Mammary epithelial cell (primary cell): ENCODE data around the gene DFFA.

Experiments used
- CTCF ChIP-seq, 2 donors: IDR thresholded peaks in 1 of 2; conservative IDR thresholded peaks in 1 of 2; 2 replicates each; pipeline ENCODE4 v1.5.1; 2011 to 2012; ENCODE audit warnings: inconsistent platforms in 2 of 2, low read length in 2 of 2, mild to moderate bottlenecking in 2 of 2, control low read depth in 1 of 2, low read depth in 1 of 2; ENCODE audit not compliant: insufficient read depth in 1 of 2; ENCODE audit errors: extremely low read depth in 1 of 2
- EZH2 ChIP-seq: IDR thresholded peaks from 2 replicates; pipeline ENCODE4 v1.6.1; 2012; ENCODE audit warnings: low read length, inconsistent platforms, borderline replicate concordance

- TF ChIP-seq CTCF (conservative IDR thresholded peaks at IDR 0.05 in 1 of 2, IDR thresholded peaks at IDR 0.05 in 1 of 2; ENCODE audit: extremely low read depth in 1 of 2, insufficient read depth in 1 of 2, low read depth in 1 of 2, low read length in 2 of 2) (no peak), EZH2 (no peak)
These were observed 34.3 kb upstream of the DFFA start for GRCh38 chr1:10506677-10507047.
